Stimulated activated CD4-positive, alpha-beta T cell treated with anti-CD3 and anti-CD28 coated beads, TNF-alpha, amount 100 ng/mL, for 1 hour (primary cell): ENCODE data around the gene LAMA5.

Source experiments
- DNase-seq, 3 donors: peaks; one replicate each; pipeline ENCODE4 v3.0.0-alpha.2; 2020; ENCODE audit warnings: low read depth in 3 of 3, low spot score in 1 of 3

Gene LAMA5

DNA sequence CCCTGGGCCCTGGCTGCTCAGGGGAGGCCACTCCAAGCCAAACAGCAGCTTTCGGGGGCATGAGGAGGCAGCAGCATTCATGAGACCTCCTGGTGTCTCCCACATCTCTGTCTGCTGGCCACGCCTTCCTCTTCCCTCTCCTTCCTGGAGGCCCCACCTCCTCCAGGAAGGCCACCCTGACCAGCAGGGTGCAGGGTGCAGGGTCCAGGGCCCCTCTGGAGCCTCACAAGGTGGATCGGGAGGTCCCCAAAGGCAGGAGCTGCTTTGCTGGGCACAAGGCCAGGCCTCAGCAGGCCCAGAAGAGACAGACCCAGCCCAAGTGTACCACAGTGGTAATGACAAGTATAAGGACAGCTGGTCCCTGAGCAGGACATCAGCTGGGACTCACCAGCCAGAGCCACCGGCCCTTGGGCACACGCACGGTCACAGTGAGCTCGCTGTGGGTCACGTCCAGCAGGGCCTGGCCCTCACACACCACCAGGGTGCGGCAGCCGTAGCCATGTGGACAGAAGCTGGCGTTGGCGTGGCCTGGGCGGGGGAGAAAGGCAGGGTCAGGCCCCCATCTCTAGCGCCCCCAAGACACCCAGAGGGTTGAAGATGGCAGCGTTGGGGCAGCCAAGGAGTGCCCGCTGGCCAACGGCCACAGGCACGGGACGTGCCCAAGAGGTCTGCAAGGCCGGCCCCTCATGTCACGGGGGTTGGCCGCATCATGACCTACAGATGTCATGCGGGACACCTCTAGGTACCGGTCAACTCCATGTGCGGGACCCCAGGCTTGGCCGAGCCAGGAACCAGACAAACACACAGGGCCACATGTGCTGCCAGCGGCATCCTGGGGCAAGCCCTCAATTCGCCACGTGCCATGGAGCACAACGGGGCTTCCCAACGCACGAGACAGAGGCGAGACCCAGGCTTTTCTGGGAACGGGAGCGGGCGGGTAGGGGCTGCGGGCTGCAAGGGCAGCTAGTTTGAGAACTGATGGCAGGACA, 37.4 kb downstream of the LAMA5 start:
- no peak for DNase-seq

DNA sequence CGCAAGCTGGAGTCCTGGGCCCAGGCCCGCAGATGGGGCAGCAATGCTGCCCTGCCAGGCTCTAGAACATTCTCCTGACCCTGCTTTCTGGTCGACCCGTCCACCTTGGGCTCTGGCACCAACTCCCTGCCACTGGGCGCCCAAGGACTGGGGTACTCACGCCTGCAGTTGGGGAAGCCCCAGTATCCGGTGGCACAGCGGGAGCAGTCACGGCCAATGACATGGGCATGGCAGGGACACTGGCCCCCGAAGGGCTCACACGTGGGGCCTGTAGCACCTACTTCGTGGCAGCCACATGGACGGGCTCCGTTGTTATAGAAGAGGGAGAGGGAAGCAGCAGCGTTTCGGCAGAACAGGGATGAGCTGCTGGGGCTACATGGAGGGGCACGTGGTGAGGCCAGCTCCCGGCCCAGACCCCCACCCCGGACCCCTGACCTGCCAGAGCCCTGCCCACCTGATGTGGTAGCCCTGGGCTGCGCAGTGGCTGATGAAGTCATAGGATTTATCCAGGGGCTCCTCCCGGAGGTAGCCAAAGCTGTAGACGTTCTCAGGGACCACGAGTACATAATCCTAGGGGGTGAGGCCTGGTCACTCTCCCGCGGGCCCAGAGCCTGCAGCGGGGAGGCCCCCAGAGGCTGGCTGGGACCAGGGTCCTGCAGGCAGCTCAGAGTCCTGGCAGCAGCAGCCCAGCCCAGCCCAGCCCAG, 38.3 kb downstream of the LAMA5 start:
- no peak for DNase-seq

DNA sequence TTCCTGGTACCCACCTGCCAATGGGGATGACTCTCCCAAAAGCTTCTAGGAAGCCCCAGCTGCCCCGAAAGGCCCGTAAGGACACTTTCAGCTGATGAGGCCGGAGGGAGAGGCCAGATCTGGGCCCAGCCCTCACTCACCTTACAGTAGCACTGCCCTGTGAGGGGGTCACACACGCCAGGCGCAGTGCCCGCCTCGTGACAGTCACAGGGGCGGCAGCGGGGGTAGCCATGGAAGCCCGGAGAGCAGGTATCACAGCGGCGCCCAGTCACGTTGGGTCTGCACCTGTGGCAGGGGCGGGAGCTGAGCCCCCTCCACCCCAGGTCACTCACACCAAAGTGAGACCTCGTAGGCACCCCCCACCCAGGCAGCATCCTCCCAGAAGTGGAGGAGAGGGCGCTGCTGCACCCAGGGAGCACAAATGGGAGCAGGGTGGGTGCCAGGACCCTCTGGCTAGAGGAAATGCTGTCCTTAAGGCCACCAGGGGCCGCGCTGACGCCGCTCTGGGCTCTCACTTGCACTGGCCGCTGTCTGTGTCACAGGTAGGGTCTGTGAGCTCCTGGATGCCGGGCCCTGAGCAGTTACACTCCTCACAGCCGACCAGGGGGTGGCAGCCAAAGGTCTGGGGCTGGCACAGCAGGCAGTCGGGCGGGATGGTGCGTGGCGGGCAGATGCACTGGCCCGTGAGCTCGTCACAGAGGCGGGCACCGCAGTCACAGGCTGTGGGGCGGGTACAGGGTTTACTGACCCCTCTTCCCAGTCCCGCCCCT, 39.2 kb downstream of the LAMA5 start:
- no peak for DNase-seq

DNA sequence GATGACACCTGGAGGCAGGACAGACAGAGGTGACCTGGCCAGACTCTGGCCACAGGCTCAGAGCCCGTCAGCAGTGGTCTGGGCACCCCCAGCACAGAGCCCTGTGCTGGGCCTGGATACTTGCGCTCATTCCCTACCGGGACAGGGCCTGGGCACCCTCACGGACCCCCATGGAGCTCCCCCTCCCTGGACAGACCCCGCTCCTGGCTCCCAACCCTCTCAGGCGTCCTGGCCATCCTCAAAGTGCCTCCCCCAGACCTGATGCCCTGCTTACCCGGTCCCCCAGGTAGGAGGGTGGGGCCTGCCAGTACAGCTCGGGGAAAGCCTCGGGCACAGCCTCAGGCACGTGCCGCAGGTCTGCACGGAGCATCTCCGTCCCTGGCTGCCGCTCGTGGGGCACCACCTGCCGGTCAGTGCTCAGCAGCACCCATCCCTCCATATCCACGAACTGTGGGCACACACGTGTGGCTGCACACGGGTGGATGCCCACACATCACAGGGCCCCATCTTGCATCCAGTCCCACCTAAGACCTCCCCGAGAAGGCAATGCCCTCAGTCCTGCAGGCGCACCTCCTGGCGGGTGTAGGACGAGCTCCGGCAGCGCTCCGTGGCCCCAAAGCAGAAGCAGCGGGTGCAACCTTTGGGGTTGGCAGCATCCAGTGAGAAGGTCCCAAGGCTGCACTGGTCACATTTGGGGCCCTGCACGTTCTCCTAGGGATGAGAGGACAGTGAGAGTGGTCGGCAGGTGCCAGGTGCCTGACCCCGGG, 40.0 kb downstream of the LAMA5 start:
- no peak for DNase-seq

DNA sequence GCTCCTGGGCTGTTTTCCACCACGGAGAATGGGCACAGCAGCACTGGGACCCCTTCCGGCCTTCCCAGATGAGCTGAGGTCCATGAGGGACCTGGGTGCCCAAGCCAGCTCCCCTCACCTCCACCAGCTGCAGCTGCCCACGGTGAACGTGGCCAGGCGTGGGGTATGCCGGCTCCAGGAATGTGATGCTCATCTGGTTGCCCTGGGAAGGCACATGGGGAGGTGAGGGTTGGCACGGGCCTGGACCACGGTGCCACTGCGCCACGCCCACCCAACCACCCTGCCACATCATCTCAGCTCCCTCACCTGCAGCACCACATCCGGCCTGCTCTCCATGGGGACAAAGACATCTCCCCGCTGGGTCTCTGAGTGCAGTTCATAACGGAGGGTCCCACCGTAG, 40.6 kb downstream of the LAMA5 start:
- no peak for DNase-seq

DNA sequence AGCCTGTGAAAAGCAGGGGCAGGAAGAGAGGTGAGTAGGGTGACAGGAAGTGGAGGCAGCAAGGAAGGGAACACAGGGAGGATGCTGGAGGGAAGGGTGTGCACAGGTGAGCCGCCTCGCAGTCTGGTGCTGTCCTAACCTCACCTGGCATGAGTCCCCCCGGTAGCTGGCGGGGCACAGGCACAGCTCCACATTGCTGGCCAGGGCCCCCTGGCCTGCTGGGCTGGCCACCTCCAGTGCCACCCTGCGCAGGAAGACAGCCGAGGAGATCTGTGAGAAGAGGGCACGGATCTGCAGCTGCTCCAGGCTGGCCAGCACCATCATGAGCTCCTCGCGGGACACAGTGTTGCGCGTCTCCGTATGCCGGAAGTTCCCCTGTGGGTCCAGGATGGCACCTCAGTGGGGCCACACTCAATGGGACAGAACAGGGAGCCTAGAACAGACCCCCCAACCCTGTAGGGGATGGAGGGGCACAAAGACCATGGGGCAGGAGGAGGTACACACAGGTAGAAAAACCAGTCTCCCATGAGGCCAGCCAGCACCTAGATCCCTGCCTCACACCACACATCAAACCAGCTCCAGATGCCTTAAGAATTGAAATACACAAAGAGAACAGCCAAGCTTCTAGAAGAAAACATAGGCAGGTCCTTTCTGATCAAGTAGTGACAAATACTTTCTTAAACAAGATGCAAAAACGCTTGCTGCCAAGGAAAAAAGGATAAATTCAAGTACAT, 41.8 kb downstream of the LAMA5 start:
- no peak for DNase-seq

DNA sequence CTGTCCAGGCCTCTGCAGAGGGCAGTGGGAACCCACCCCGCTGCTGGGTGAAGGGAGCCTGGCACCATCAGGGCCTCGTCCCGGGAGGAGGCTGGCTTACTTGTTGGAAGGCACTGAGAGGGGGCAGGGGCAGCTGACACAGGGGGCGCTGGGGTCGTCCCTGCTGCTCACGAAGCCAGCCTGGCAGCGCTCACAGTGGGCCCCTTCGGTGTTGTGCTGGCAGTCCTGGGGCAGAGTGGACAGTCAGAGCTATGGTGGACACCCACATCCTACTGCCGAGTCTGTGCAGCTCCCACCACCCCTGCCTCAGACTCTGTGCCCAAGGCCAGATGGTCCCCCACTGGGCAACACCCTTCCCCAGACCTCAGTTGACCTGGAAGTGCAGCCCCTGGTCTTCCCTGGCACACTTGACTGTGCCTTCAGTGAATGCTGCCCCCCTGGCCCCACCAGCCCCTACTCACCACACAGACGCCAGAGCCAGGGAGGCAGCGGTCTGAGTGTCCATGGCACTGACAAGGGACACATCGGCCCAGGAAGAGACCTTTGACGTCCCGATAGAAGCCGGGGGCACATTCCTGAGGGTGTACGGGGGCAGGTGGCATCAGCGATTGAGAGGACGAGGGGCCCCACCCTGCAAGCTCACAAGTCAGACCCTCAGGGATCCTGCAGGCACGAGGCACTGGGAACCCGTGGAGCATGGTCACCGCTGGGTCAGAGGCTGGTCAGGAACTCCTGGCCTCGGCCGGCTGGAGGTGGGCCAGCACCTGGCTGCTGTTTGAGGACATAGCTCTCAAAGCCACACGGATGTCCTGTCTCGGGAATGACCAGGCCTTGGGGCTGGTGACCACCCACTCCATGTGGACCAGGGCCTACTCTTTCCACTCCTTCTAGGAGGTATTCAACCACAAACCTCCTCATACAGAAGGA, 42.9 kb downstream of the LAMA5 start:
- no peak for DNase-seq

DNA sequence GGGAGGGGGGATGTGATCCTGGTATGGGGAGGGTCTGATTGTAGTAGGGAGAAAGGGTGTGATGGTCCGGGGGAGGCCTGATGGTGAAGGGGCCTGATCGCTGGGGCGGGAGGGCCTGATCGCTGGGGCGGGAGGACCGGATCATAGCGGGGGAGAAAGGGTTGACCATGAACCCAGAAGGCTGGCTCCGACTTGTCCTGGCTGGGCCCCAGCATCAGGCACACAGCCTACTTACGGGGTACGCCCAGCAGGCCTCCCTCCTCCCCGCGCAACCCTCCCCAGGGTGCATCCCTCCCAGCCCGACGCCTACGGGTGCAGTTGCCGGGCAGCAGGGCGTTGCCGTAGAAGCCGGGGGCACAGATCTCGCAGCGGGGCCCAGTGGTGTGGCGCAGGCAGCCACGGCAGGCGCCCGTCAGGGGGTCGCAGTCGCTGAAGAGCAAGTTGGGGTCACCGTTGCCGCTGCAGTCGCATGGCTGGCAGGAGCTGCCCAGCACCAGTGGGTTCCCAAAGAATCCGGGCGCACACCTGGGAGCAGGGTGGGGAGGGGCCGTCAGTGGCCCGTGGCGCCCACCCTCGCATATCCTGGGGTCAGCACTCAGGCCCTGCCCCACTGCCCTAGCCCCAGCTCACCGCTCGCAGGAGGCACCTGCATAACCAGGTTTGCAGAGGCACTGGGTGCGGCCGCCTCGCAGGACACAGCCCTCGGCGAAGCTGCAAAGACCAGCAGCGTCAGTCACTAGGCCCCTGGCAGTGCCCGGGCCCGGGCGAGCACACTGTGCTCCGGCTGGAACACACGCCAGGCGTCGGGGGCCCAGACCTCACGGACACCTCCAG, 43.7 kb downstream of the LAMA5 start:
- no peak for DNase-seq

DNA sequence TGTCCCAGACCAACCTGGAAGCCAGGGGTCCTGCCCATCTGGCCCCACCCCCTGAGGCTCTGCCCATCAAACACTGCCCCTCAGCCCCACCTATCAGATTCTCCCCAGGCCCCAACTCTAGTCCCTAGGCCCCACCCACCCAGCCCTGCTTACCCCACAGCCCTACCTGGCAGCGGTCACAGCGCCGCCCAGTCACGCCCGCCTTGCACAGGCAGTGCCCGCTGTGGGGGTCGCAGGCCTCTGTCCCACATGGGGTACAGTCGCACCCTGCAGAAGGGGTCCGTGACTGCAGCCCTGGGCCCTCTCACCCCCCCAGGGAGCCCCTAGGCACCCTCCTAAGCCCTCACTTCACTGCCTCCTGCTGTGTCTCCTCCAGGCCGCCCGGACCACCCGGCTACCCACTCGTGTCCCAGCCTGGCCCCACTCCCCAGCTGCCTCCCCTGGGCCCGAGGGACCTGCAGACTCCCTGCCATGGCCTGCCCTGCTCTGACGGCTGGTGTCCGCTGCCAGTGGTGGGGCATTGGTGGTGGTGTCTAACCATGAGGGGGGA, 44.5 kb downstream of the LAMA5 start:
- DNase-seq: no peak

DNA sequence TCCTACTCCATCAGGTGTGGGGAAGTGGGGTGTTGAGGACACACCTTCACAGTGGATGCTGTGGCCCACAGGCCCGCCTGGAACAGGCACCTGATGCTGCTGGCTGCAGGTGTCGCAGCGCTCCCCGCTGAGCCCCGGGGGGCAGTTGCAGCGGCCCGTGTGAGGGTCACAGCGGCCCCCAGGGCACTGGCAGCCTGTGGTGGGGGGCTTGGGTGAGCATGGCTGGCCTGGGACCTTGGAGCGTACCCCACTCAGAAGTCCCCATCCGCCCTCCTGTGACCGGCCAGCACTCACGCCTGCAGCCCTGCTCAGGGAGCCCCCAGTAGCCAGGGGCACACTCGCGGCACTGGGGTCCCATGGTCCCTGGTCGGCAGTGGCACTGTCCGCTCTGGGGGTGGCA, 45.1 kb downstream of the LAMA5 start:
- DNase-seq: no peak

DNA sequence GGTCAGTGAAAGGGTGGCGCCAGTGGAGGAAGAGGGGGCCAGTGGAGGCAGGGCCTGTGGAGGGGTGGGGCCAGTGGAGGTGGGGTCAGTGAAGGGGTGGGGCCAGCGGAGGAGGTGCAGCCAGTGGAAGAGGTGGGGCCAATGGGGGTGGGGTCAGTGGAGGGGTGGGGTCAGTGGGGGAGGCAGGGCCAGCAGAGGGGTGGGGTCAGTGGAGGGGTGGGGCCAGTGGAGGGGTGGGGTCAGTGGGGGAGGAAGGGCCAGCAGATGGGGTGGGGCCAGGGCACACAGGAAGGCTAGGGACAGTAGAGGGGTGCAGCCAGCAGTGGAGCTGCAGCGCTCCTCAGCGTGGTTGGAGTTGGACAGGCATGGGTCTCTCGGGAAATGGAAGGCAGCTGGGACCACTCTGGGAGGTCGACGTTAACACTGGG, 45.6 kb downstream of the LAMA5 start:
- no peak for DNase-seq

DNA sequence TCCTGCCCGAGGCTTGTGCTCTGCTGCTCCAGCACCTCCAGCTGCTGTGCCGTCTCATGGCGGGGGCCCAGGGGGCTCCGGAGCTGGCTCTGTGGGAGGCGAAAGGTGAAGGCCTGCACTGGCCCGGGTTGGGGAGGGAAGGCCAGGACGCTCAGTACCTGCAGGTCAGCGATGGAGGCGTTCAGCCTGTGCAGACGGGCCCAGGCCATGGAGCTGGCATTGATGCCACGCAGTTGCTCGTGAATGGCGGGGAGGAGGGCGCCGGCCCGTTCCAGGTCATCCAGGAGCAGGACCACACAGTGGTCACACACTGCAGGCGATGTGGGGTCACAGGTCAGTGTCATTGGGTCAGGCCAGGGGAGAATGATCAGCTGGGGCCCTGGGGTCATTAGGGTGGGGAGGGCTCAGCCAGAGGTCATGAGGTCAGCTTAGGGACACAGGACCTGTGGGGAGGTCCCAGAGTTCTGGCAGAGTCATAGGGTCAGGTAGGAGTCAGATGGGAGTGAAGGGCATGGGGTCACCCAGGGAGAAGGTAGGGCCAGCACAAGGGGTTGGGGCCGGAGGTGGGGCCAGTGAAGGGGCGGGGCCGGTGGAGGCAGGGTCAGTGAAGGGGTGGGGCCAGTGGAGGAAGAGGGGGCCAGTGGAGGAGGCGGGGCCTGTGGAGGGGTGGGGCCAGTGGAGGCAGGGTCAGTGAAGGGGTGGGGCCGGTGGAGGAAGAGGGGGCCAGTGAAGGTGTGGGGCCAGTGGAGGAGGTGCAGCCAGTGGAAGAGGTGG, 46.3 kb downstream of the LAMA5 start:
- no peak for DNase-seq

DNA sequence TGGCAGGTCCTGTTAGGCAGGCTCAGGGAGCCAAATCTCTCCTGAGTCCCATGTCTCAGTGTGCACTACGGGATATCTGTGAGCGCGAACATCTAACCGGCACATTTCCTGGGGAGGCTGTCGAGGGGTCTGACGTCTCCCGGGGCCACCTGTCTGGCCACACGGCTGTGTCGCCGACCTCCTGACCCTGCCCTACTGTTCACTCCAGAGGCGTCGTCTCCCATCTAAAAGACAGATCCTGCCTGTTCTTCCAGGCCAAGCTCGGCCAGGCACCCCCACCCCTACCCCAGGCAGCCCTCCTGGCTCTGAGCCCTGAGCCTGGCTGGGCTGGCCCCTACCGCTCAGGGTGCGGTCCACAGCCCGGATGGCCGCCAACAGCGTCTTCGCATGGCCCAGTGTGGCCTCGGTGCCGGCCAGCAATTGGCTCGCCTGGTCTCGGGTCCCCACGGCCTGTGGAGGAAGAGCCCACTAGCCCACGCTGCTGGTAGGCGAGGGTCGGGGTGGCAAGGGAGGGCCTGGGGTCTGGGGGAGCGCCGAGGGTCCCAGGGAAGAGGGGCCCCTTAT, 47.7 kb downstream of the LAMA5 start:
- no peak for DNase-seq

DNA sequence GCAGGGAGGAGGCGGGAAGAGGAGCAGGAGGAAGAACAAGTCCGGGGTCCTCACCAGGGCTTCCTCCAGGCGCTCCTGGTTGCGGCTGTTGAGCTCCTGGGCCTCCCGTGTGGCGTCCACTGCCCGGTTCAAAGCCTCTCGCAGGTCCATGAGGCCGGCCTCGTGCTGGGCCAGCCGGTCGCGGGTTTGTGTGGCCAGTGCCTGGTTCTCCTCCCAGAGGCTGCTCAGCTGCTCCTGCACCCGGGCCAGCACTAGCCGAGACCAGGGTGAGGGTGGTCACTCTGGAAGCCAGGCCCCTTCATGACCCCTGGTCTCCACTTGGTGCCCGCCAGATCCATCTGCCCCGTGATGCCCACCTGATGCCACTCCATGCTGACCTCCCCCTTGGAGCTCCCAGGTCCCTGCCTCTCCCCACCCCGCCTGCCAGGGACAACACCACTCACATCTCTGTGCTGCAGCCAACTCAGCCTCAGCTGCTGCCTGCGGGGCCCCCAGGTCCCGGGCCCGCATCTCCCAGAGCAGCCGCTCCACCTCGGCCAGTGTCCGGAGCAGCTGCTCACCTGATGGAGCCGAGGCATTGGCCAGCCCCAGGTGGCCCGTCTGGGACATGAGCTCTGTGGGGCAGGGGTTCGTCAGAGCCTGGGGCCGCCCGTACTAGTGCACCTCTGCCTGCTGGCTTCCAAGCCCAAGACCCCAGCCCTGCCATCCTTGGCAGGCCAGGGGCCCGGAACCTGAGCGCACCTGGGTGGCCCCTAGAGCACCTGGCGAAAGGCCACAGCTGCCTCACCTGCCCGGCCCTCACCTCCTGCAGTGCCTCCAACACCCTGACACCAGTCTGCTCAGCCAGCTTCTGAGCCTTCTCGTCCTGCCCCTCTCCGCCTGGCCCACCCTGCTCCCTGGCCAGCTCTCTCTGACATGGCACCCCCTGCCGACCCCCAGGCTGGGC, 48.4 kb downstream of the LAMA5 start:
- no peak for DNase-seq

DNA sequence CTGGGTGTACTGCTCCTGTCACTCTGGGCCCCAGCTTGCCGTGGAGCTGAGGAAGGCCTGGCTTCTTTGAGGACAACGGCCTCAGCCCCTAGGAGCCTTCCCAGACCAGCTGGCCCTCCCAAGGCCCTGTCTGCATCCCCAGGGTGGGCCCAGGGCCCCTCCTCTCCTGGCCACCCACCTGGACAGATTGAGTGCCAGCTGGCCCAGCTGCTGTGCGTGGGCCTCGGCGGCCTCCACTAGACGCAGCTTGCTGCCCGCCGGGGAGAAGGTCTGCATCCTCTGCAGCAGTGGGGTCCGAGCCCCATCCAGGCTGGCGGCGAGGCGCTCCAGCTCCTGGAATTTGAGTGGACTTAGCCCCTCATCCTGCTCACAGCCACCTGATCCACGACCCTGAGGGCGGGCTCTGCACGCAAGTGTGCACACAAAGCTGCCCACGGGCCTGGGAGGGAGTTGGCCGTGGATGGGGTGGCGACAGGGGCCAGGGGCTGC, 49.9 kb downstream of the LAMA5 start:
- no peak for DNase-seq
